Ramos (cell line): ENCODE measurements around the gene SPATA17.

ENCODE experiments used
- in situ Hi-C: fragments of 300-500 bp; cut with MboI; formaldehyde crosslinking; loops from one replicate; pipeline ENCODE4 v1.14.3; 2022; ENCODE audit warnings: low sequenced_read_pairs; ENCODE audit not compliant: unreplicated experiment

SPATA17 gene

GRCh38 chr1:217839161-217839560, 208.0 kb downstream of the SPATA17 start:
- in situ Hi-C loops = no loop called here

GRCh38 chr1:217846733-217847132, 215.6 kb downstream of the SPATA17 start:
- in situ Hi-C loops = no loop called here

GRCh38 chr1:217847643-217848042, 216.5 kb downstream of the SPATA17 start:
- in situ Hi-C loops = no loop called here

GRCh38 chr1:217856342-217857034, 225.3 kb downstream of the SPATA17 start:
- in situ Hi-C loops = no loop called here

DNA sequence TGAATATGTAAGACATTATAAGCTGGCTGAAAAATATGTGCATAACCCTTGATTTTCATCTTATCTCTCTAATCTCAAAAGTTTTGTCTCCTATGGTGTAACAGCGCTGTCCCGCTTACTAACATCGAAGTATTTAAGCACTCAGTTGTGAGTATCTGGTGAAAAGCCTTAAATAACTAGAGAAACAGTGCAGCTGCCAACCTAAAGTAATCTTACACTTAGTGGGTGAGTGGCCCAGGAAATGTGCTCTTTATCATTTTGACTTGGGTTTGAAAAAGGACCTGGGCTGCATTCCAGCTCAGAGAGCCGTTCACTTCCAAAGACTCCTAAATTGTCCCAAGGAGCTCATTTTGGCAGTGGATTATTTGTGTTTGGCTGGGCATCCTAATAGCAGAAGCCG, 225.9 kb downstream of the SPATA17 start:
- in situ Hi-C loops = no loop called here

GRCh38 chr1:217861658-217862057, 230.5 kb downstream of the SPATA17 start:
- in situ Hi-C loops = no loop called here

GRCh38 chr1:217867446-217867995, 236.4 kb downstream of the SPATA17 start:
- in situ Hi-C loops = no loop called here

GRCh38 chr1:217871955-217872354, 240.8 kb downstream of the SPATA17 start:
- in situ Hi-C loops = no loop called here

- in situ Hi-C loops = no loop called here
Measured at GRCh38 chr1:217875229-217875628, 244.1 kb downstream of the SPATA17 start.

DNA sequence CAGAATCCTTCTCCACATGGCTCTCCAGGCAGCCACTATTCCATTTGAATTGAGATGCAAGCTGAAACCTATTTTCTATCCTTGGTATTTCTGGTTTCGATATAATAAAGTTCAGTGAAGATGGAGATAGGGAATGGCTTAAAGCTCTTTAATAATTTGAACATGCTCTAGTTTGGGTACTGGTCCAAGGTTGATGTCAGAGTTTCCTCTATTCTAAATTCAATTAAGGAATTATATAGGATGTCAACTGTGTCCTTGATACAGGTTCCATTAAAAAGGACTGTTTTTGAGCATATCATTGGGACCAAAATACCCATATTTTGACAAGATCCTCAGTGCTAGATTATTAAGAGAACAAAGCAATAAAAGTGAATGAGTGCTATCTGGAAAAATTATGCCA, 245.3 kb downstream of the SPATA17 start:
- in situ Hi-C loops = no loop called here

DNA sequence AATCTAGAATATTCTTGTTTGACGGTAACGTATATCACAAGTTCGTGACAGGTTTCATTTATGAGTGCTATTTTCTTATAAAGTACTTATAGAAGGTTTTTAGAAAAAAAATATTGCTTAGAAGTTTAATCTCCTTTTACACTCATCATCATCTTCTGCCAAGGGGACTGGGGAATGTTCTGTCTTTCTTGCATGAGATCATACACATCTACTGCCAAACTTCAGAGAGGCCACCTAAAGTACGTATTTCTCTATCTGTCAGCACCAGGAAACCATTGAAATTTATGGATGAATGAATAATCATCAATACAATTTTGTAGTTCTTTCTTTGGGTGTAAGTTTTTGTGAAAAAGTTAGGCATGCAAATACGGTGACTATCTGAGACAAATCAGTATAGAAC, 245.8 kb downstream of the SPATA17 start:
- in situ Hi-C loops = no loop called here

GRCh38 chr1:217881131-217881543, 250.0 kb downstream of the SPATA17 start:
- in situ Hi-C loops = no loop called here

GRCh38 chr1:217881607-217882332, 250.6 kb downstream of the SPATA17 start:
- in situ Hi-C loops = no loop called here

- in situ Hi-C loops = no loop called here
Measured at GRCh38 chr1:217885181-217885580, 254.0 kb downstream of the SPATA17 start.

GRCh38 chr1:217888328-217888727, 257.2 kb downstream of the SPATA17 start:
- in situ Hi-C loops = no loop called here

- in situ Hi-C loops = no loop called here
Measured at GRCh38 chr1:217889401-217889800, 258.3 kb downstream of the SPATA17 start.

DNA sequence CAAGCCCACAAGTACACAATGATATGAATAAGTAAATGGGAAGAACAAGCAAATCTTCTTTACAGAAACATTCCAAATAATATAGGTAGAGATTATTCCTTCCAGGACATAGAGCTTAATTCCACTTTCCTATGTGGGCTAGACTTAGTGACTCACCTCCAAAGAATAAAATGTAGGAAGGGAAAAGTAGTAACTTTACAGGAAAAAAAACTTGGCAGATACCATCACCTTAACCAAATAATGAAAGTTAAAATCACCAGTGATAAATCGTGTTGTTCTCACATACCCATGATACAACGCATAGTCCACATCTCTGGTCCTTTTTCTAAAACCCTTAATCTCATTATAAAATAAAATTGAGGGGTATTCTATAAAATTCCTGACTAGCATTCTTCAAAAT, 260.8 kb downstream of the SPATA17 start:
- in situ Hi-C loops = no loop called here

DNA sequence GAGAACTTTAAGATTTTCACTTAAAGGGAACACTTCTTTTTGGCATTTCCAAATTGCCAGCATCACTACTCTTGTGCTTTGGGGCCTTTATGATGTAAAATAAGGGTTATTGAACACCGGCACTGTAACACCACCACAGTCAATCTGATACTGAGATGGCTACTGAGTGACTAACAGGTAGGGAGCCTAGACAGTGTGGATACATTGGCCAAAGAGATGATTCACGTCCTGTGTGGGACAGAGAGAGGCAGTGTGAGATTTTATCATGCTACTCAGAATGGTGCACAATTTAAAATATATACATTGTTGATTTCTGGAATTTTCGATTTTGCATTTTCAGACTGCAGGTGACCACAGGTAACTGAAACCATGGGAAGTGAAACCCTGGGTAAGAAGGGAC, 261.6 kb downstream of the SPATA17 start:
- in situ Hi-C loops = no loop called here

DNA sequence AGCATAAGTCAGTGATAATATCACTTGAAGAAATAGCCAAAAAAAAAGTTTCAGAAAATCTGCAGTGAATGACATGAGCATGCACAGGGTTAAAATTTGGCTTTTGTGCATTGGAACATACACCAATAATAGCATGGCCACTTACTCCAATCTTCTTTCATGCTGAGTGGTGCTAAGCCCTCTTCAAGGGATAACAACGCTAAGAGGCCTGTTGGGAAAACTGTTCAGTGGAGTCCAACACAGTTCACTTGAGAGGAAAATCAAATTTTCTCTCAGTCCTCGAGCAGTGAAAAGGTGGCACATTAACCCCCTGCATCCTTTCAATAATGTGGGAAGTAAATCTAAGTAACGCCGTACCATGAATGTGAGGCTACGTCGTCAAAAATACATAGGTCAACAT, 264.7 kb downstream of the SPATA17 start:
- in situ Hi-C loops = no loop called here

GRCh38 chr1:217896490-217896889, 265.3 kb downstream of the SPATA17 start:
- in situ Hi-C loops = no loop called here

DNA sequence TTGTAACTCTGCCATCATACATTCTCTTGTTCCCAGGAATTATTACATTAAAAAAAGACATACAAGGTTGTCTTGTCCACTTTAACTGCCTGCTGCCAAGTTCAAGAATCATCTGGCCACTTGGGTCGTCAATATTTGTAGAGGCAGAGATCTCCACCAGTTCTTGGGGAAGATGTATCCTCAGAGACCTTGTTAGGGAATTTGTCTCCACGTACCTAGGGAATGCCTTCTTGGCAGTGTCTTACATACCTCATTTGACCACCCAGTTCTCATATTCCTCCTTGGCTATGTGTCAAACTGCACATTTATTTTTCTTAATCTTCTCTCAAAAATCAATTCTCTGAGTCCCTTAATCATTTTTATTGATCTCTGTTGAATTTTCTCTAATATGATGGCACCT, 266.0 kb downstream of the SPATA17 start:
- in situ Hi-C loops = no loop called here

- in situ Hi-C loops = no loop called here
Measured at GRCh38 chr1:217899614-217900013, 268.5 kb downstream of the SPATA17 start.
